ENCODE data around the gene FAM168B.

FAM168B gene

DNA sequence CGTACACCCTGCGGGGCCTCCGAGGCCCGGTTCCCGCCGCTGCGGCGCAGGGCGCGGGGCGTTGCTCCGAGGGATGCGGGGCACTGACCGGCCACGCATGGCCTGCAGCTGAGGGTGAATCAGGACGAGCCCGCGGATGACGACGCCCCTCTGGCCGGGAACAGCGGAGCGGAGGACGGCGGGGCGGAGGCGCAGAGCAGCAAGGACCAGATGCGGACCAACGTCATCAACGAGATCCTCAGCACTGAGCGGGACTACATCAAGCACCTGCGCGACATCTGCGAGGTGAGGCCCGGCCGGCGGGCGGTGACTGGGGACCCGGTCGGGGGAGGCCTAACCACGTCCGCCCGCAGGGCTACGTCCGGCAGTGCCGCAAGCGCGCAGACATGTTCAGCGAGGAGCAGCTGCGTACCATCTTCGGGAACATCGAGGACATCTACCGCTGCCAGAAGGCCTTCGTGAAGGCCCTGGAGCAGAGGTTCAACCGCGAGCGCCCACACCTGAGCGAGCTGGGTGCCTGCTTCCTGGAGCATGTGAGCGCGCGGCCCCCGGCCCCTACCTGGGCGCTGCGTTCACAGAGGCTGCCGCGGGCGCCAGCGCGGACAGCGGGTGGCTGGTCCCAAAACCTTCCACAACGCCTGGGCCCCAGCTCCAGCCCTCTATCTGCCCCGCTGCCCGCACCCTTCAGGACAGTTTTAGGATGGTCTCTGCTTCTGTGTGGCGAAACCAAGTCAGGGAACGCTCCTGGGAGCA is 53.2 kb downstream of the FAM168B start:
- DNase-seq (ENCODE audit: low spot score) = no peak

DNA sequence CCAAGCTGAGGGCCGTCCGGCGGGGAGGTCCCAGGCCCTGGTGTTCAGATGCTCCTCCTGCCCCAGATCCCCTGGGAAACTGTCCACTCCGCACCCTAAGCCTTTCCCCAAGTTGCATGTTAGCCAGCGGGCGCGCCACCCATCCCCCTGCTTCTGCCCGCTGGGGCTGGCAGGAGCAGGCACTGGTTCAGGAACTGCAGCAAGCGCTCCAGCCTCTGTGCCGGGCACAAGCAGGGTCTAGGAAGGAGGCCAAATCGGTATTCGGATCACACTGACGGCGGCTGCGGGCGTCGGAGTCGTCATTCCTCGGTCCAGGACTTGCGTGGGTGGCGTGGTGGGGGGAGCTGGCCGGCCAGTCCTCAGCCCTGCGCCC is 53.7 kb downstream of the FAM168B start:
- no peak for DNase-seq (ENCODE audit: low spot score)

DNA sequence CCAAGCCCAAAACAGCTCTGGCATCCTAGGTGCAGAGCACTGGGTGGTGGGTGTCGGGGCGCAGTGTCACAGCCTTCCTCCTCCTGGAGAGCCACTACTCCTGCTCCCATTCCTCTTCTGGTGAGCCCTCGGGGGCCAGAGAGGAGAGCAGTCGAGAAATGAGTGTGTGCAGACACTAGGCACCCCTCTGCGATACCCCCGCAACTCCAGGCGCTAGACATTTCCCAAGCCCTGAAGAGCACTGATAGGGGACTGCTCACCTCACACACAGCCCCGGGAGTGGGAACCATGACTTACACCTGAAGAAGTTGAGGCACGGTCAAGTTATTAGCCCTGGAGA is 54.2 kb downstream of the FAM168B start:
- no peak for DNase-seq (ENCODE audit: low spot score)

GRCh38 chr2:131038258-131039100 is 54.8 kb downstream of the FAM168B start:
- no peak for DNase-seq (ENCODE audit: low spot score)

- DNase-seq (ENCODE audit: low spot score) = no peak
Measured at GRCh38 chr2:131037398-131038257, 55.6 kb downstream of the FAM168B start.

DNA sequence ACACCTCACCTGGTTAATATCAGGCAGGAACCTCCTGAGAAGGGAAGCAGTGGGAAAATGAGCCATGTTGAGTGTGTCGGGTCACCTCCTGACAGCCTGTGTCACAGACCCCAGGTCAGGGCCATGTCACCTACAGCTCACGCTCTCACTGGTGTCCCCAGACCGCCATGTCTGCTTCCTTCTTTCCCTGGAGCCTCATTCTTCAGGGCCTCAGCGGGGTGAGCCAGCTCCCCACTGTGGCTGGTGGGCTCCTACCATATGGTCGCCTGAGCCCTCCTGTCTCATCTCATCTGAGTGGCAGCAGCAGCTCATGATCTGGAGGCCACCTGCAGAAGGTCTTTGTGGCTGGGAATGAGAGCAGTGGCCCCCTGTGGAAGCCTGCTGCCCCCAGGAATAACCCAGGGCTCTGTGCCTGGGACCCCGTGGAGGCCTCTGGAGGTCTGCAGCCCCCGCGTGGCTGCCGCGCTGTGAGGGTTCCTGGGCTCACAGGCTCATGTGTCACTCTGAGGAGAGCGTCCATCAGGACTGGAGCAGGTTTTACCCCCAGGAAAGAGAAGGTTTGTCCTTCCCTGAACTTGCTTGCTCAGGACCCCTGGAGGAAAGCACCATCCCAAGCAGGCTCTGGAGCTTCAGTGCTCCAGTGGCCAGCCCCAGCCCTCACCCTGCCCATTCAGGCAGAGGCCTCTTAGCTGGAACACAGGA is 56.4 kb downstream of the FAM168B start:
- no peak for DNase-seq (ENCODE audit: low spot score)

DNA sequence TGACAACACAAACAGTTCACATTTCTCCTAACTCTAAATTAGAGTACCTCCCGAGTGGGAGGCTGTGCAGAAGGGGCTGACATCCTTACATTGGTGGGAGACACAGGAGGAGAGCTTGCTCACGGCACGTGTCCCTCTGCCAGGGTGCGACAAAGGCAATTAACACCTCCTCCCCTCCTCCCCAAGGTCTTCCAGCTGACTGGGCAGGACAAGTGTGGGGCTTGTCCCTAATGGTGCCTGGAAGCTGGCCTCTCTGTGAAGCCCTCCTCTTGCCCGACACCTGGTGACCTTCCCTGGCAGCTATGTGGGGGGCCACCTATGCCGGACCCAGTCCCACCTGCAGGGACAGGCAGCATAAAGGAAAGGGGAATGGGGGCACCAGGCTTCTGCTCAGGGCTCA is 57.0 kb downstream of the FAM168B start:
- no peak for DNase-seq (ENCODE audit: low spot score)

DNA sequence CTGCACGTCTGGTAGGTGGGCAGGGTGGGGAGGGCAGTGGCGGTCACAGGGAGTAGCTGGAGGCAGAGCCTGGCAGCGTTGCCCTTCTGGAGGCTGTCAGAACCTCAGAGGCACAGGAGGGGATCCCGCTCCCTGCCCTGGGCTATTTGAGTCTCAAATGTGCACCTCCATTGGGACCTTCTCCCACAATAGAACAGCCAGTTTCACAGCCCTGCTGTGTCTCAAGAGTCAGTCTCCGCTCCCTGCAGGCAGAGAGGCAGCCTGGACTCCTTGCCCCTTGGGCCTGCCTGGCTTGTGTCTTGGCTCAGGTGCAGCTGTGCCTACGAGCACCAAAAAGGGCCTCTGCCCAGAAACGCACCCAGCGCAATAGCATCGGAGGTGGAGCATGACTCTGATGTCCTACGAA is 57.4 kb downstream of the FAM168B start:
- no peak for DNase-seq (ENCODE audit: low spot score)

DNA sequence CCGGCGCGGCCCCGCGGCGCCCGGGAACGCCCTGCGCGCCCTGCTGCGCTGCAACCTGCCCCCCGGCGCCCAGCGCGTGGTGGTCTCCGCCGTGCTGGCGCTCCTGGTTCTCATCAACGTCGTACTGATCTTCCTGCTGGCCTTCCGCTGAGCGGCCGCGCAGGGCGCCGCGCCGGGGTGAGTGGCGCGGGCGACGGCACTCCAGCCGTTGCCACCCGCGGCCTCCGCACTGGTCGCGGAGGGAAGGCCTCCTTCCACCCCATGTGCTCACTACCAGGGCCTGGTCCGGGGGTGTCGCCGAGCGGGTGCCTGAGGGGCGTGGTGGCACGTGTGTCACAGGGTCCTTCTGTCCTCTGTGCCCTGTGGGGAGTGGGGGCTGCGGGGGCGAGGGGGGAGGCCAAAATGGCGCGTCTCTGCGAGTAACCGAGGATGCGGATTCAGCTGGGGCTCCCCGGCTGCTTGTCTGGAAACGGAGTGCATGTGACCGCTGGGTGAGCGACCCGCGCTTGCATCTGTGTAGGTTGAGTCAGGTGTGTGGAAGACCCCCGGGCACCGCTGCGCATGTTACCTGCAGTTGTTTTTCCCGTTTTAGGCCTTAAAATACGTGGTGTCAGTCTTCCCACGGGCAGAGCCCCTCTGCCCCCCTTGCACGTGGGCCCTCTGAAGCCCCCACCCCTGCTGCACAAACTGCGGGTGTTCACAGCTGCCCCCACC is 58.0 kb downstream of the FAM168B start:
- no peak for DNase-seq (ENCODE audit: low spot score)

DNA sequence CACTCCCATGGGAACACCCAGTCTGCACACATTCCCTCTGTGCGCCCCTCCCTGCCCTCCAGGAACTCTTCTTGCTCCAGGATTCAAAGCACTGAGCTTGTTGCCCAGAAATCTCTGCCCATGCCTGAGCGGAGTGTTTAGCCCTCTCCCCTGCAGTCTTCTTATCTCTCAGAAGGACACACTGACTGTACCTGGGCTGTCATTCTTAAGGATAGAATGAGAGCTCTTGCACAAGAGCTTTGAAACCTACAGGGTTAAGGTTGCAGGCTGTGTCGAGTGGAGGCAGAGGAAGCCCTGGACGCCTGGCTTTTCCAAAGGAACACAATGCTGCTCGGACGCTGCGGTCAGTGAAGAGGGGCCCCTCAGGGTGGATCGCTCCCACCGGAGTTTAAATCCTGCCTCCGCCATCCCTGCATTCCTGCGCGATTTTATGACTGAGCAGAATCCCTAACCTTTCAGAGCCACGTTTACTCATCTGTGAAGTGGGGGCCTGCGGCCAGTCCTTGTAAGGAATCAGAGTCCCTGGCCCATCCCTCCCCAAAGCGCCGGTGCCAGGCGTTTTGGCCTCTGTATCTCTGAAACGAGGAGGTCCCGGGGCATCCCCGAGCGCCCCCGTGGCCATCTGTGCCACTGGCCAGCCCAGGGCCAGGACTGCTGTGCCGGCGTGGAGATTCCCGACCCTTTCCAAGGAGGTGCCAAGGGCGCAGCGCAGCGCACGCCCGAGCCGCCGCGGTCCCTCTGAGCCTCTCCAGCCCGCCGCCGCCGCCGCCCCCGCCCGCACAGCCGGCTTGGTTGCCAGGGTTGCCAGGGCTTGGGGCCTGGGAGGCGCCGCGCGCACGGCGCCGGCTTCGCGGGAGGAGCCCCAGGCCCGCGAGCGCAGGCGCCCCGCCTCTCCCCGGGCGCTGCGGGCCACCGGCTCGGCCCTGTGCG is 58.9 kb downstream of the FAM168B start:
- no peak for DNase-seq (ENCODE audit: low spot score)

GRCh38 chr2:131033786-131034121 is 59.5 kb downstream of the FAM168B start:
- DNase-seq (ENCODE audit: low spot score) = no peak

DNA sequence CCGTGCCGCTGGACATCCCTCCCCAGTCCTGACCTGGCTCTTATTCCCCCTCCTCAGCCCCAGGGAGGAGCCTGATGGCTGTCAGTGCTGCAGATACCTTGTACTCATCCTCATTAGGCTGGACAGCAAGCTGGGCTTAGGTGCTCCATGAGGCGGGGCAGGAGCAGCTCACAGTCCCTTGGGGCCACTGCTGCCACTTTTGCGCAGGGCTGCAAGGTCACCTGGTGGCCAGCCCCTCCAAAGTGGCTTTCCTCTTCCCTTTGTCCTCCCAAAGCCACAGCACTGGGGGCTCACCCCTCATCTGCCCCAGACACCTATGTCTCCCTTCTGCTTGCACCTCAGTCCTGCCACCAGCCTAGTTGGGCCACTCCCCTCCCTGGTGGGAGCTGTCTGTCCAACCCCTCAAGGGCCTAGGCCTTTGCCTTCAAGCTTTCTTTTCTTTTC is 60.8 kb downstream of the FAM168B start:
- no peak for DNase-seq (ENCODE audit: low spot score)

DNA sequence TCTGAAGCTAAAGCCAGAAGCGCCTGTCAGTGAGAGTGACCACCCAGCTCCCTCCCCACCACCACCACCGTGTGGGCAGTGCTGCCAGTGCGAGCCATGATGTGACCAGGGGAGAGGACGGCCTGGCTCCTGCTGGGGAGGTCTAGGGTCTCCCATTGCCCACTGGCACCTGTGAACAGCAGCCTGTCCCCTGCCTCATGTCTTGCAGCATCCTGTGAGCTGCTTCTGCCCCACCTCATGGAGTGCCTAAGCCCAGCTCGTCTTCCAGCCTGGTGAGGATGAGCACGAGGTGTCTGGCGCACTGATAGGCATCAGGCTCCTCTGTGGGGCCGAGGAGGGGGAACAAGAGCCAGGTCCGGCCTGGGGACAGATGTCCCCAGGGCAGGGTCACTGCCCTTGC is 61.4 kb downstream of the FAM168B start:
- DNase-seq (ENCODE audit: low spot score) = no peak

- no peak for DNase-seq (ENCODE audit: low spot score)
Measured at GRCh38 chr2:131031431-131031841, 61.8 kb downstream of the FAM168B start.

- DNase-seq (ENCODE audit: low spot score) = no peak
Measured at GRCh38 chr2:131030478-131030971, 62.7 kb downstream of the FAM168B start.

DNA sequence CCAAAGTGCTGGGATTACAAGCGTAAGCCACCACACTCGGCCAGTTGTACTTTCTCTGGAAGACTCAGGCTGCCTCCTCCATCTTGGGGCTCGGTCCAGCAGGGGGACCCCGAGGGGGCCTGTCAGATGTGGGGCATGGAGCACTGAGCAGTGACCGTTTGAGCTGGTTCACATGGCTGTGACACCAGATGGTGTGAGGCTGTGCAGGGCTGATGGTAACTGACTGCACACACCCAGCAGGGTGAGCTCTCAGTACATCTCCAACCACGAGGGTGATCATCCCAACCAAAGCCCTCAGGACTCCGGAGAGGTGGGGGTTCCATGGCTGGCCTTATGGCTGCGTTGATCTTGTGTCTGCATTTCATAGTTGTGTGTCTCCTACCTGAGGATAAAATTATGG is 63.4 kb downstream of the FAM168B start:
- no peak for DNase-seq (ENCODE audit: low spot score)

GRCh38 chr2:131027566-131028528 is 65.4 kb downstream of the FAM168B start:
- DNase-seq (ENCODE audit: low spot score) = no peak

DNA sequence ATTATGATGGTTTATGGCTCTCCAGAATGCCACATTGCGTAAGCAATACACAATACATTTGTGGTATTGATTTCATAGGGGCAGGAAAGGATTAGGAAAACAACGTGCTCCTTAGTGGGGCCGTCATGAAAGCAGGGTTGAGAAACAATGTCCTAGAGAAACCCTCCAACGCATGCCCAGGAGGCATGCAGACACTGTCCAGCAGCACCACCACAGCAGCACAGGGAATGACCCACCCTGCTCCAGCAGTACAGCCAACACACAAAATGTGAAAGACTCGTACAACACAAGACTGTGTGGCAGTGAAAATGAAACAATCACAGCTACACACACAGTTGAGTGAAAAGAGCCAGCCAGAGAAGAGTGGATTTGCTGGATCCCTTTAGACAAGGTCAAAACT is 66.3 kb downstream of the FAM168B start:
- DNase-seq (ENCODE audit: low spot score) = no peak

GRCh38 chr2:131023758-131024157 is 69.5 kb downstream of the FAM168B start:
- no peak for DNase-seq (ENCODE audit: low spot score)

Measured in COLO829 (cell line).